ENCODE results near the gene C2CD4C.
"Not testable (repeated sequence)": the region's sequence is repeated elsewhere in the genome, so short reads cannot be mapped to it uniquely, and the experiment has no call there.

Gene C2CD4C

DNA sequence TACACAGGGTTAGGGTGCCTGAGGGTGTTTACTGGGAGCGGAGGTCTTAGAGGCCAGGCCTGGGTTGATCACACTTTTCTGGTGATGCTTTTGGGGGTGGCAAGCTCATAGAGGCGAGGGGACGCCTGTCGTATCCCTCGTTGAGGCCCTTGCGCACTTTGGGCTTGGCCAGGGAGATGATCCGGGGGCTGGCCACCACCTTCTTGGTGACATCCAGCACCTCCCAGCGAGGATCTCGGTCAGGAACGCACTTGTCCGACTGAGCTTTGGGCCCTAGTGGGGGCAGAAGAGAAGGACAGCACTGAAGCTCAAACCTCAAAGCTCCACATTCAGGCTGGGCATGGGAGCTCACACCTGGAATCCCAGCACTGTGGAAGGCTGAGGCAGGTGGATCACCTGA lies 46.8 kb downstream of the C2CD4C start:
- no peak for DNase-seq

- DNase-seq, result no peak
Measured at GRCh38 chr19:359653-359925, 49.4 kb downstream of the C2CD4C start.

DNA sequence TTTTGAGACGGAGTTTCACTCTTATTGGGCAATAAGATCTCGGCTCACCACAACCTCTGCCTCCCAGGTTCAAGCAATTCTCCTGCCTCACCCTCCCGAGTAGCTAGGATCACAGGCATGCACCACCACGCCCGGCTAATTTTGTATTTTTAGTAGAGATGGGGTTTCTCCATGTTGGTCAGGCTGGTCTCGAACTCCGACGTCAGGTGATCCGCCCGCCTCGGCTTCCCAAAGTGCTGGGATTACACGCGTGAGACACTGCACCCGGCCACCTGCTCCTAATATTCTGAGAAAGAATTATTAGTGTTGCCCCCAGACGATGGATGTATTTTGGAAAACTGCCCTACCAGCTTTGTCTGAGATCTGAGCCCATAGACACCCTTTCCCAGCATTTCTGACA lies 53.4 kb downstream of the C2CD4C start:
- not testable (repeated sequence) for DNase-seq

Data from right hindlimb (tissue), 1 donor.